Skeletal muscle tissue (tissue), 4 donors: ENCODE data around the gene TNNI3K. TPM values are rescaled to one million over a fixed set of nuclear protein-coding genes. Genes with fewer than 3 reads are reported as not detected.
A peak's percentile ranks its signal among the peaks of the same experiment; 100 is the strongest.

ENCODE experiments used
- H3K27ac ChIP-seq: one replicate; pipeline ENCODE4 v1.7.0; 2013; ENCODE audit warnings: mild to moderate bottlenecking, low read depth, low read length, inconsistent platforms
- H3K27me3 ChIP-seq, 3 donors: one replicate each; pipeline ENCODE4 v1.7.0; 2013; ENCODE audit warnings: low read length in 3 of 3; ENCODE audit not compliant: control insufficient read depth in 3 of 3, insufficient read depth in 3 of 3
- H3K36me3 ChIP-seq, 3 donors: one replicate each; pipeline ENCODE4 v1.7.0; 2013; ENCODE audit warnings: low read length in 3 of 3; ENCODE audit not compliant: control insufficient read depth in 3 of 3, insufficient read depth in 3 of 3
- H3K4me1 ChIP-seq, 3 donors: one replicate each; pipeline ENCODE4 v1.7.0; 2013; ENCODE audit warnings: low read length in 3 of 3, mild to moderate bottlenecking in 3 of 3; ENCODE audit not compliant: control insufficient read depth in 3 of 3, insufficient read depth in 3 of 3
- H3K4me3 ChIP-seq, 3 donors: one replicate each; pipeline ENCODE4 v1.7.0; 2013; ENCODE audit warnings: low read length in 3 of 3
- H3K9ac ChIP-seq, 3 donors: one replicate each; pipeline ENCODE4 v1.7.0; 2013; ENCODE audit warnings: low read length in 3 of 3, mild to moderate bottlenecking in 3 of 3, moderate library complexity in 2 of 3, low read depth in 1 of 3
- H3K9me3 ChIP-seq, 3 donors: one replicate each; pipeline ENCODE4 v1.7.0; 2013; ENCODE audit warnings: low read length in 3 of 3; ENCODE audit not compliant: control insufficient read depth in 3 of 3
- total RNA-seq: library from RNA; depleted of rRNA; stranded (reverse); fragments of >200 nt; gene quantifications from one replicate; pipeline ENCODE4 v1.2.3, GENCODE V29; 2014
- donor health status: Osteomylitis.

Gene TNNI3K, protein sequence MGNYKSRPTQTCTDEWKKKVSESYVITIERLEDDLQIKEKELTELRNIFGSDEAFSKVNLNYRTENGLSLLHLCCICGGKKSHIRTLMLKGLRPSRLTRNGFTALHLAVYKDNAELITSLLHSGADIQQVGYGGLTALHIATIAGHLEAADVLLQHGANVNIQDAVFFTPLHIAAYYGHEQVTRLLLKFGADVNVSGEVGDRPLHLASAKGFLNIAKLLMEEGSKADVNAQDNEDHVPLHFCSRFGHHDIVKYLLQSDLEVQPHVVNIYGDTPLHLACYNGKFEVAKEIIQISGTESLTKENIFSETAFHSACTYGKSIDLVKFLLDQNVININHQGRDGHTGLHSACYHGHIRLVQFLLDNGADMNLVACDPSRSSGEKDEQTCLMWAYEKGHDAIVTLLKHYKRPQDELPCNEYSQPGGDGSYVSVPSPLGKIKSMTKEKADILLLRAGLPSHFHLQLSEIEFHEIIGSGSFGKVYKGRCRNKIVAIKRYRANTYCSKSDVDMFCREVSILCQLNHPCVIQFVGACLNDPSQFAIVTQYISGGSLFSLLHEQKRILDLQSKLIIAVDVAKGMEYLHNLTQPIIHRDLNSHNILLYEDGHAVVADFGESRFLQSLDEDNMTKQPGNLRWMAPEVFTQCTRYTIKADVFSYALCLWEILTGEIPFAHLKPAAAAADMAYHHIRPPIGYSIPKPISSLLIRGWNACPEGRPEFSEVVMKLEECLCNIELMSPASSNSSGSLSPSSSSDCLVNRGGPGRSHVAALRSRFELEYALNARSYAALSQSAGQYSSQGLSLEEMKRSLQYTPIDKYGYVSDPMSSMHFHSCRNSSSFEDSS
- total RNA-seq: 2.1 TPM

DNA sequence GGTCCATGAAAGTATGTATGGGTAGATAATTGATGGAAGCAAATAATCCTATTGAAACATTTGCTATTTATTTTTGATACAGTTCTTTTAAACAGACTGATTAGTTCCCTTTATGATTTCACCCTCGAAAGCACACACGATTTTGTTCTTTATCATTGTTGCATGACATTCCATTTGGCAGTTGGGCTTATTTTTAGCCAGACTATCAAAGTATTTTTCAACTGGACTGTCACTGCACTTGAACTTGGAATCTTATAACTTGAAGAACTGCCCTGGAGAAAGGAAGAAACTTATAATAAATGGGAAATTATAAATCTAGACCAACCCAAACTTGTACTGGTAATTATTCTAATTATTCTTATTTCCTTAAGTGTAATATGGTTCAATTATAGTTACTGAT, at the start of gene TNNI3K:
Gene TNNI3K (plus strand): TSS at position 235 of the 400 bp plus-strand sequence. CDS start 65 bp downstream, at position 300.
- Histone ChIP-seq H3K27ac (no peak within 1 kb of the TSS), H3K4me3 (no peak within 1 kb of the TSS), H3K9me3 (no peaks in the 10 kb centered on the region), H3K27me3 (no peaks in the 10 kb centered on the region), H3K4me1 (no peaks in the 10 kb centered on the region), H3K9ac (no peak within 1 kb of the TSS), H3K36me3 (no peaks in the 10 kb centered on the region)

DNA sequence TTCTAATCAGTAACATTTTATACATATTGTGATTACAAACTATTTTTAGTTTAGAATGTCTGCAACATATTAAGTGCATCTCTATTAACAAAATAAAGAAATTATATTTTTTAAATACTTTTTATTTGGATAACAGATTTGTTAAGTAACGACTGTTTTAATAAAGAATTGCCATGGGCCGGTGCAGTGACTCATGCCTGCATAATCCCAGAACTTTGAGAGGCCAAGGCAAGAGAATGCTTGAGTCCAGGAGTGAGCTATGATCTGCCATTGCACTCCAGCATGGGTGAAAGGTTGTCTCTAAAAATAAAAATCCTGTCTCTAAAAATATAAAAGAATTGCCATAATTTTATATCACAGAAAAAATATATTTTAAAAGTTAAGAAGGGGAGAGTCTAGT, 41.3 kb upstream of the TNNI3K start:
- Histone ChIP-seq H3K27me3 (no peaks in the 10 kb centered on the region), H3K4me1 (peaks cover 0 to 3% (median 1%) of the 10 kb centered on the region in 3 donors), H3K9me3 (no peaks in the 10 kb centered on the region), H3K9ac (no peak overlapping the region), H3K27ac (no peak overlapping the region), H3K36me3 (no peaks in the 10 kb centered on the region), H3K4me3 (no peak overlapping the region)

DNA sequence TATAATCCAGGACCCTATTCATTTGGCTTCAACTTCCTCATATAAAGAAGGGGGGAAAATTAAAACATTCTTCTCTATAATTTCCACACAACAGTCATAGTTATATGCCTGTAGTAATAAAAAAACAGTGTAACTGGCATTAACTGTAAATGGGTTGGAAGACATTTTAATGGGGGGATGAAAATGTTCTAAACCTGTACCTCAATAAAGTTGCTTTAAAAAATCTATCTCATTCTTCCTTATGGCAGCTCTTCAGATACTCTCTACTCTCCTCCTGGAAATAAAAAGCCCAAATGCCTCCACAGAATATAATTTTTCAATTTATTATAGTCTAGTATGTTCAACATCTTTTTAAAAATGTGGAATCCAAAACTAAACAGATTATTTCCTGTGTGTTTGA, 39.8 kb upstream of the TNNI3K start:
- Histone ChIP-seq H3K27me3 (no peaks in the 10 kb centered on the region), H3K27ac (no peak overlapping the region), H3K4me3 (no peak overlapping the region), H3K9me3 (no peaks in the 10 kb centered on the region), H3K36me3 (peaks cover 0 to 5% (median 3%) of the 10 kb centered on the region in 3 donors), H3K4me1 (peaks cover 3 to 7% (median 4%) of the 10 kb centered on the region in 3 donors), H3K9ac (peak overlapping the region in 1 of 3 donors; percentile 21)

DNA sequence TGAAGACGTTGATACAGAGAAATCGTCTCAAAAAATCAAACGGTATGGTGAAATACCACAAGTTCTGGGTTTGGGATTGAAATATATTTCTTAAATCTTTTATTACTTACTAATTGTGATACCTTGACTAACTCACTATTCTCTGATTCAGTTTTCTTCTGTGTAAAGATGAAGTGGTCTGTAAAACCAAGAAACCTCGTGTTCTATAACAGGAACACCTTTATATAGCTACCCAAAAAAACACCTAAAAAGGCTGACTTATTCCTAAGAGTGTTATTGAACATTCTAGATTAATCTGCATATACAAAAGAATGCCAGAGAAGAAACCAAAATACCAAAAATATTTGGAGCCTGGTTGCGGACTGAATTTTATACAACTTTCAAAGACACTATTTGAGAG, 37.9 kb upstream of the TNNI3K start:
- Histone ChIP-seq H3K4me1 (peaks cover 3 to 7% (median 4%) of the 10 kb centered on the region in 3 donors), H3K27me3 (no peaks in the 10 kb centered on the region), H3K27ac (peak overlapping the region; percentile 78), H3K36me3 (peaks cover 5 to 6% (median 5%) of the 10 kb centered on the region in 3 donors), H3K9ac (no peak overlapping the region), H3K9me3 (no peaks in the 10 kb centered on the region), H3K4me3 (peak overlapping the region in 2 of 3 donors; percentile 96 to 99)

DNA sequence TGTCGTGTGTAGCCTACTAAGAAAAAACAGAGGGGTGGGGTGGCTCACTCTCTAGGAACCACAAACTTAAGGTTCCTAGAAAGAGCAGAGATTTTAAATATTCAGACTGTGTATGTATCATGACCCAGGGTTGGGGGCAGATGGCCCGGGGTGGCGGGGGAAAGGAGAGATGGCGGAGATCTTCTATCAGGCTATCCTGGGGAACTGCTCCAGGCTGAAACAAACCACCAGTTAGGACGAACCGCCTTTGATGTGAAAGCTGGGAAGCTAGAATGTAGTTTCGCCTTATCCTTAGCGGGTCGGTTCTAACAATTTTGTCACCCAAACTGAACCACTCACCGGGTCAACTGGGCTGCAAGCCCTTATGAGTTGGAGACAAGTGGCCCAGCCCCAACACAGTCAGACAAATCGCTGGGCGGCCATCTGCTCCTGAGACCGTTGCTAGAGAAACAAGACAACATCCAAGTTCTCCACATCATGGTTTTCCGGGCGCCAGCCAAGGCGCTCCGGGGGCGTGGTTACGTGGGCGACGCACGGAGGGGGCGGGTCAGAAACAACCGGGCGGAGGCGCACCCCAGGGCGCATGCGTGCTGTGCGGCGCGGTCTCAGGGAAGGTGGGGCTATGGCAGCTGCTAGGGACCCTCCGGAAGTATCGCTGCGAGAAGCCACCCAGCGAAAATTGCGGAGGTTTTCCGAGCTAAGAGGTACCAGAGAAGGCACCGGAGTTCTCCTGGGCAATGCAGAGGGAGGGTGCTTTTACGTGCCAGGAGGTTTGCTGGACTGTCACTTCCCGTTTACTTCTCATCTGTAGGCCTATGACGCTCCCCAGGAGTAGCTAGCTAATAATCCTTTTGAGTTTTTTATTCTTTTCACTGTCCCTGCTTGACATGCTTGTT, 37.3 kb upstream of the TNNI3K start, which contains the start of the genes FPGT and LRRIQ3:
Gene FPGT (plus strand): TSS at position 586 of the 896 bp plus-strand sequence. CDS start 37 bp downstream, at position 623.
Gene LRRIQ3 (minus strand): TSS at position 520 of the 896 bp plus-strand sequence. CDS start 14,492 bp downstream, outside the sequence.
- H3K27me3 ChIP-seq: no peaks in the 10 kb centered on the region
- H3K9me3 ChIP-seq: no peaks in the 10 kb centered on the region
- peaks cover 5 to 6% (median 6%) of the 10 kb centered on the region in 3 donors for H3K36me3 ChIP-seq
- H3K4me1 ChIP-seq: peaks cover 3 to 7% (median 4%) of the 10 kb centered on the region in 3 donors
- peak within 1 kb of the TSS; percentile 88 to 93 (median 89) for H3K9ac ChIP-seq
- H3K27ac ChIP-seq: peak within 1 kb of the TSS; percentile 78
- peak within 1 kb of the TSS; percentile 96 to 99 (median 99) for H3K4me3 ChIP-seq

DNA sequence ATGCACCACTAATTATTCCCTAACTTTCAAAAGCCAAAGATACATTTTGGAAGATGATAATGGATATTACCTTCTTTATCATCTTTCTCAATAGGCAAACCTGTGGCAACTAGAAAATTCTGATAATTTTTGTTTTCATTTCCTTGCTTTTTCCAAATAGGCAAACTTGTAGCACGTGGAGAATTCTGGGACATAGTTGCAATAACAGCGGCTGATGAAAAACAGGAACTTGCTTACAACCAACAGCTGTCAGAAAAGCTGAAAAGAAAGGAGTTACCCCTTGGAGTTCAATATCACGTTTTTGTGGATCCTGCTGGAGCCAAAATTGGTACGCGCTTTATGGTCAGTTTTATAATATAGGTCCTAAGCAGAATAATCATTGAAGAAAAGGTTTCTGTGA, 35.7 kb upstream of the TNNI3K start:
- Histone ChIP-seq H3K27me3 (no peaks in the 10 kb centered on the region), H3K27ac (no peak overlapping the region), H3K4me3 (no peak overlapping the region), H3K9ac (no peak overlapping the region), H3K9me3 (no peaks in the 10 kb centered on the region), H3K36me3 (peaks cover 5 to 13% (median 8%) of the 10 kb centered on the region in 3 donors), H3K4me1 (peaks cover 3 to 7% (median 4%) of the 10 kb centered on the region in 3 donors)

DNA sequence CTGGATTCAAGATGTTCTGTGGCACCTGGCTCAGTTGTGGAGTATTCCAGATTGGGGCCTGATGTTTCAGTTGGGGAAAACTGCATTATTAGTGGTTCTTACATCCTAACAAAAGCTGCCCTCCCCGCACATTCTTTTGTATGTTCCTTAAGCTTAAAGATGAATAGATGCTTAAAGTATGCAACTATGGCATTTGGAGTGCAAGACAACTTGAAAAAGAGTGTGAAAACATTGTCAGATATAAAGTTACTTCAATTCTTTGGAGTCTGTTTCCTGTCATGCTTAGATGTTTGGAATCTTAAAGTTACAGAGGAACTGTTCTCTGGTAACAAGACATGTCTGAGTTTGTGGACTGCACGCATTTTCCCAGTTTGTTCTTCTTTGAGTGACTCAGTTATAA, 29.9 kb upstream of the TNNI3K start:
- no peak overlapping the region for H3K9ac ChIP-seq
- H3K4me1 ChIP-seq: no peaks in the 10 kb centered on the region
- peaks cover 3 to 16% (median 16%) of the 10 kb centered on the region in 3 donors for H3K36me3 ChIP-seq
- no peak overlapping the region for H3K4me3 ChIP-seq
- no peak overlapping the region for H3K27ac ChIP-seq
- H3K27me3 ChIP-seq: no peaks in the 10 kb centered on the region
- H3K9me3 ChIP-seq: no peaks in the 10 kb centered on the region

DNA sequence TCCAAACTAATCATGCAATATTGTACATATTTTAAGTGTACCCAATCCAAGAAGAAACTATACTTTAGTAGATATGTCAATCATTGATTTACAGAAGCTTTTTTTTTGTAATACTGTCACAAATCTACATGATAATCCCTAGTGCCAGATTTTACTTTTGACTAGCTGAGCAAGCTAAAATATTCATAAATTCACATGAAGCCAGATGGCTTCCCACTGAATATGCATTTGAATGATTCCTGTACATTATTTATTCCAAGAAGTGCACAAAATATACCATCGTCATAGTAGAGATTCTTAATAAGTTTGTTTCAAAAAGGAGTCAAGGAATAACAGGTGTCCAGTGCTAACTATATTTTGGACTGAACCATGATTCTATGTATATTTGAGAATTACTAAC, 20.0 kb upstream of the TNNI3K start:
- H3K36me3 ChIP-seq: no peaks in the 10 kb centered on the region
- no peaks in the 10 kb centered on the region for H3K4me1 ChIP-seq
- H3K9ac ChIP-seq: no peak overlapping the region
- H3K27me3 ChIP-seq: no peaks in the 10 kb centered on the region
- H3K27ac ChIP-seq: no peak overlapping the region
- H3K4me3 ChIP-seq: no peak overlapping the region
- no peaks in the 10 kb centered on the region for H3K9me3 ChIP-seq

DNA sequence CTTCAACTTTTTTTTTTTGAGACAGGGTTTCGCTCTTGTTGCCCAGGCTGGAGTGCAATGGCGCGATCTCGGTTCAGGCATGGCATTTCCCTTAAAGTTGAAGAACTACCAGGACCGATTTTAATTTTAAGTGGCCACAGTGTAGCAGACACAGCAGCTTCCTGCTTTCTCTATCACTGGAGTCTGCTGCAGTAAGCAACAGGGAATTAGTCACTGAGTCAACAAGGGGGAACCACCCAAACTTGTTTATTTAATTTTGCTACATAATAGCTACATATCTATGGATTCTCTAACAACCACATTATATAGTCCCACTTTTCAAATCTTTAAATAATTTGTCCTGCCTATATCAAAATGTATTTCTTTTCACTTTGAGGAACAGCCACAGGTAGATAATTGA, 12.5 kb upstream of the TNNI3K start:
- Histone ChIP-seq H3K9me3 (peaks cover 0 to 7% (median 0%) of the 10 kb centered on the region in 3 donors), H3K27ac (no peak overlapping the region), H3K27me3 (no peaks in the 10 kb centered on the region), H3K36me3 (no peaks in the 10 kb centered on the region), H3K9ac (no peak overlapping the region), H3K4me3 (no peak overlapping the region), H3K4me1 (no peaks in the 10 kb centered on the region)
